HG03521 (cell line): ENCODE measurements around the gene CCDC127.
A peak's percentile ranks its signal among the peaks of the same experiment; 100 is the strongest.
"Not testable (repeated sequence)": the region's sequence is repeated elsewhere in the genome, so short reads cannot be mapped to it uniquely, and the experiment has no call there.

ENCODE experiments used
- ATAC-seq: cut with Tn5 transposase; IDR thresholded peaks from one replicate; pipeline ENCODE4 v1.9.1; 2021; ENCODE audit warnings: mild to moderate bottlenecking, moderate library complexity; ENCODE audit not compliant: unreplicated experiment

Gene CCDC127

DNA sequence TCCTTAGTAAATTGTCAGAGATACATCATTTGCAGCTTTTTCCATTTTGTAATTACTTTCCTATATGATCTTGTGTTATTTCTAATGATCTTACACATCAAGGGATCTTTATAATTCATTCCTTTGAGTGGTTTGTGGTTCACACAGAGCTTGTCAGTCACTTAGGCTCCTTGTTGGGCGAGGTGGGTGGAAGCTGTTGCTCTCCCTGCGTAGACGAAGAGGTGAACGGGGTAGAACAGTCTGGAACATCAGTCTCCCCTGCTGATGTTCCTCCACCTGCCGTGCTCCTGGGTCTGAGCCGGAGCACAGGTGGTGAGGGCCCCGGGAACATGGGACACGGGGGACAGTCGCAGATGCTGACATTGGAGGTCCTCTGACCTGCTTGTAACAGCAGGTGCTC, 17.6 kb upstream of the CCDC127 start:
- ATAC-seq: not testable (repeated sequence)

GRCh38 chr5:234450-234849, 16.5 kb upstream of the CCDC127 start:
- ATAC-seq: no peak

DNA sequence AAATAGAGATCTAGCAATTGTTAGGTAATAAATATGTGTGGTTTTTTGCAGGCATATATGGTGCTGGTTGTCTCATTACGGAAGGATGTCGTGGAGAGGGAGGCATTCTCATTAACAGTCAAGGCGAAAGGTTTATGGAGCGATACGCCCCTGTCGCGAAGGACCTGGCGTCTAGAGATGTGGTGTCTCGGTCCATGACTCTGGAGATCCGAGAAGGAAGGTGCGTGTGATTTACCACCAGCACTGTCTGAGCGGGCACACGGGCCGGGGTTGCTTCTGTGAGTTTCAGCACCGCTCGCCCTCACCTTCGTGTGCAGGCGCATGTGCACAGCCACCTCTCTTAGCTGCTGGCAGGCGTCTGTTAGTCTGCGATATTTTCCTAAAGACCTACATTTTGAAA, 15.5 kb upstream of the CCDC127 start:
- not testable (repeated sequence) for ATAC-seq

GRCh38 chr5:231661-232060, 13.7 kb upstream of the CCDC127 start:
- no peak for ATAC-seq

GRCh38 chr5:230711-231110, 12.8 kb upstream of the CCDC127 start:
- no peak for ATAC-seq

DNA sequence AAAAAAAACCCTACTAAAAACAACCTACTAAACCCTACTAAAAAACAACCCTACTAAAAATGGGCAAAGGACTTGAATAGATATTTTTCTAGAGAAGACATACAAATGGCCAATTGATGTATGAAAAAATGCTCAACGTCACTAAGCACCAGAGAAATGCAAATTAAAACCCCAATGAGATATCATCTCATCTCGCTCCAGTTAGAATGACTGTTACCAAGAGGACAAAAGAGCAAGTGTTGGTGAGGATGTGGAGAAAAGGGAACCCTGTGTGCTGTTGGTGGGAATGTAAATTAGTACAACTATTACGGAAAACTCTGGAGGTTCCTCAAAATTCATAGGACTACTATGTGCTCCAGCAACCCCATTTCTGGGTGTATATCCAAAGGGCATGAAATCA, 10.9 kb upstream of the CCDC127 start:
- no peak for ATAC-seq

DNA sequence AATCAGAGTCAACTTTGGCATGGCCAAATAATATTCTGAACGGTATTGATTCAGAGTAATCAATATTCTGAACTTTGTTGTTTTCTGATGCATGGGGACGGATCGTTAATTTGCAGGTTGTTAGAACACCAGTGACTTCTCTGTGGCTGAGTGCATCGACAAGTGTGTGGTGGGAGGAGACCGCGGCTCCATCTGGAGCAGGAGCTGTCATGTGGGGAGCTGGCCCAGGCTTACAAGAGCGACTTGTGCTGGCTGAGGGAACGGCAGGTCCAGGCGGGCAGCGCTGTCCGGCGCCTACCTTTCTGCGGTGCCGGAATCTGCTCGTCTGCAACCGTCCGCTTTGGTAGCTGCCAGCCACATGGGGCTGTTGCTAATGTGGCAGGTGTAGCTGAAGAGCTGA, 9.4 kb upstream of the CCDC127 start:
- ATAC-seq: not testable (repeated sequence)

GRCh38 chr5:225334-225733, 7.4 kb upstream of the CCDC127 start:
- no peak for ATAC-seq

GRCh38 chr5:223791-224190, 5.8 kb upstream of the CCDC127 start:
- no peak for ATAC-seq

DNA sequence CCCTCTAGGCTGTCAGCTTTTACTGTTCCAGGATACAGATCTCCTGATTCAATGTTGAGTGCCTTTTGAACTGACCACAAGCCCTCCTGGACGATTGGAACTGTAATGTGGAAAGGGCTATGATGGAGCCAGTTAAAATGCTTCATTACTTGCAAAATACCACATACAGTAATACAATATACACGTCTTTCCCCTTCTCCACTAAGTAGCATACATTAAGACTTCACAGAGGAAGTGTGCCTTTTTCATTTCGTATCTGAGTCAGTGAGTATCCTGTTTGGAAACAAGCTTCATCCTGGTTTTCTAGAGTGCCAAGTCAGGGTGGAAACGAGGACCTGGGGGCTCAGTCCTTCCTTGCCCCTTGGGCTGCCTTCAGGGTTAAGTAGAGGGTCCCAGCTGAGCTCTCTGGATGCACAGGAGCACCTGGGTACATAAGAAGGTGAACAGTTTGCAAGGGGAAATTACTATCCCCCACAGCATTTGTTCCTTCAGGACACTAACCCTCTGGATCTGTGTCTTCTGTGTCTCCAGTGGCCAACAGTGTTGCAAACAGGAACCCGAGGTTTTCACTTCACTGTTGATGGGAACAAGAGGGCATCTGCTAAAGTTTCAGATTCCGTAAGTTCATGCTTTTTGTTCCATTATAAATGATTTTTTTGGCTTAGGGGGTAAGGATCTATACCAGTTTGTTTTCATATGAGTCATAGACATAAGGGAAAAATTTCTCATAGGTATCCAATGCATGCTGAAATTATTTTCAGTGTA, 5.2 kb upstream of the CCDC127 start:
- not testable (repeated sequence) for ATAC-seq

DNA sequence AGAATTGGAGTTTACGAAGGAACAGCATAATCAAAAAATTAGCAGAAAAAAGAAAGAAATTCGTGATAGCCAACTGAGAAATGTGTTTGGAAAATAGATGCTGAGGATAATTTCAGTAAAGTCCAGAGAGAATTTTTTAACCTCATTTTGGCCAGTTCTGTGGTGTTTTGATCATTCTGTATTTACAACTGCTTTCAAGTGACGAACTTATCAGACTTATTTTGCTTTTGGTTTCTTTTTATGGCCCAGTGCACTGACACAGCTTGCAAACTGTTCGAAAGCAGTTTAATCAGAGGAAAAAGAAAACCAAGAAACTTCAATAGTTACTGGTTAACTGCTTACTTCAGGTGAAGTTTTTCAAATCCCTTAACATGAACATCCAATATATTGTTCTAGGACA, 2.0 kb upstream of the CCDC127 start:
- ATAC-seq: no peak

- no peak for ATAC-seq
These were observed 1.5 kb upstream of the CCDC127 start for GRCh38 chr5:219460-219863.

DNA sequence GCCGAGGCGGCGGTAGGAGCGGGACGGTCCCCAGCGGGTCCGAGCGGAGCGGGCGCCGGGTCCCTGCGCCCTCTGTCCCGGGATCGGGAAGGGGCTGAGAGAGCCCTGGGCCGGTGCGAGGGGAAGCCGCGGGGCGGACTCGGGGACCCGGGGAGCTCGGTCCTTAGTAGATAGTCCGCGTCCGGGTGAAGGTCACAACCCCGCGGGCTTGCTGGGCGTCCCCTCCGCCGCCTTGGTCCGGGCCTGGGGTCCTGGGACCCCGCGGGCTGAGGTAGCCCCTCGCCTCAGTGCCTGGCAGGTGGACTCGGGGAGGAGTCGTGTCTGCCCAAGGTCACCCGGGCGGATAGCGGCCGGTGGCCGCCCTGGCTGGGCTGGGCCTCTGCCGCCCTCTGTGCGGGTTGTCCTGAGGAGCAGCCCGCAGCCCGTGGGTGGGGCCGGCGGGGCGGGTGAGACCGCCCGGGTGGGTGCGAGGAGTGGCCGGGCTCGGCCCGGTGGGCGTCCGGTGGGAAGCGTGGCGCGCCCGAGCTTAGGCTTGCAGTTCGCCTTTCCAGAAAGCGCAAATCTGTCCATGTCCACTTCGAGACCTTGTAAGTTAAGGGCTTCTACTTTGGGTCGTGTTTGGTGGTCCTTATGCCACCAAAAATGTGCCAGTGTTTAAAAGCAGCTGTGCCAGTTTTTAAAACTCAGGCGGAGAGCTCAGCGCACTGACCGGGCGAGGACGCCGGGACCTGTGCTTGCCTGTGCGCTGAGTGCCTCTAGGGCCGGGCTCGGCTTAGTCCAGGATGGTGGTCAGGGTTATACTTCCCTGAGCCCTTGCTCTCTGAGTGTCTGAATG, 721 bp upstream of the CCDC127 start:
- peak; percentile 23 for ATAC-seq

DNA sequence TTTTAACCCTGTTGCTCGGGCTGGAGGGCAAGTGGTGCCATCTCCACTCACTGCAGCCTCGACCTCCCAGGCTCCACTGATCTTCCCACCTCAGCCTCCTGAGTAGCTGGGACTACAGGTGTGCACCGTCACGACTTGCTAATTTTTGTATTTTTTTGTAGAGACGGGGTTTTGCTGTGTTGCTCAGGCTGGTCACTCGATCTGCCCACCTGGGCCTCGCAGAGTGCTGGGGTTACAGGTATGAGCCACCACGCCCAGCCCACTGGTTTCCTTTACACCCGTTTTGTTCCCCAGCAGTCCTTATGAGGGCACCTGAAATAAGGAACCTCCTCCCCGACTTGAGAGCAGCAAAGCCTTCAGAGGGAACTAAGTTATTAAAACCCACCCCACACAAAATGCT, 1.9 kb downstream of the CCDC127 start:
- ATAC-seq: not testable (repeated sequence)

DNA sequence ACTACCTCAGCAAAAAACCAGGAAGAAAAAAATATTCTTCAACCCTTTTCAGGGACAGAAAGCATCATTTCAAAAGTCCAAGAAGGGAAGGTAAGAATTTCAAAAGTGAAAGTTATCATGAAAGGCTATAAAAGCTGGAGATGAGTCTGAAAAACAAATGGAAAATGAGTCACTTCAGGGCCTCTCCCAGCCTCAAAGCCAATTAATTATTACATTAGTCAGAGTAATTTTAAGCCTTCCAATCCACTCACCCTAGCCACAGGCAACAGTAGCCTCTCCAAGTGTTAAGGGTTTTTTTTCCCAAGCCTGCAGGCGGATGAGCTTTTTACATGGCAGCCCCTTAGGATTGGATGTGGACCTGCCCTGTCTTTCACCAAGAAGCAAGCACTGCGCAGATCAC, 2.7 kb downstream of the CCDC127 start:
- ATAC-seq: not testable (repeated sequence)

GRCh38 chr5:213803-214395, 4.1 kb downstream of the CCDC127 start:
- ATAC-seq: no peak

- ATAC-seq: no peak
These were observed 9.4 kb downstream of the CCDC127 start for GRCh38 chr5:208449-209114.

DNA sequence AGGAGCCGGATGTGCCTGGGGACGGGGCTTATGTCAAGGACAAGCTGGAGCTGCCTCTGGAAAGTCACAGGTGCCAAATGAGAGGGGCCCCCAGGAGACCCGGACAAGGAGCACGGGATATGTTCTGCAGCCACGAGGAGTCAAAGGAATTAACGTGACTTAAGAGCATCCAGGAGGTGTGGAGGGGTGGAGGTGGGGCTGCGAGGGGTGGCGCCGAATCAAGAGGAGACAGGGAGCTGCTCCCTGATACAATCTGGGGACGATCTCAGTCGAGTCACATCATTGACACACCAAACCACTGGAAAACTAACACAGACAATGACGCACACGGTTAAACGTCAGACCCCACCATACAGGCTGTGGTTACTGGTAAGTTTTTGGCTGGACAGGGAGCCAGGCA, 10.4 kb downstream of the CCDC127 start:
- ATAC-seq: no peak

- no peak for ATAC-seq
These were observed 10.9 kb downstream of the CCDC127 start for GRCh38 chr5:206927-207536.

GRCh38 chr5:206406-206805, 11.5 kb downstream of the CCDC127 start:
- ATAC-seq: no peak
